SK-N-SH (cell line): ENCODE measurements around the gene NSRP1. TPM values are rescaled to one million over a fixed set of nuclear protein-coding genes. Genes with fewer than 3 reads are reported as not detected.

Experiments used
- CTCF ChIA-PET: fragments of 300-600, 350-600 bp; formaldehyde crosslinking; extraction: SDS; loops from one replicate; lab custom pipeline; 2021; lab: Yijun Ruan, JAX
- POLR2A ChIA-PET: fragments of 350-600 bp; sonication (Branson Sonifier 250); formaldehyde crosslinking; extraction: SDS; loops from one replicate; lab custom pipeline; 2020; ENCODE audit warnings: antibody characterized with exemption, inconsistent platforms; lab: Yijun Ruan, JAX
- DNase-seq: peaks from one replicate; pipeline ENCODE4 v3.0.0; 2012
- H2AFZ ChIP-seq: fragments of 200-600 bp; sonication (generic); 2 replicates; pipeline ENCODE4 v1.8.1; 2016; ENCODE audit warnings: antibody characterized with exemption, mild to moderate bottlenecking, low read depth
- H3F3A ChIP-seq: fragments of 200-600 bp; sonication (generic); replicated peaks from 2 replicates; pipeline ENCODE3; 2016; ENCODE audit warnings: antibody characterized with exemption, mild to moderate bottlenecking; ENCODE audit not compliant: insufficient read depth
- H3K27ac ChIP-seq, 2 experiments: fragments of 200-500 bp in 1 of 2; fragments of 200-600 bp in 1 of 2; sonication (Bioruptor generic) in 1 of 2; sonication (generic), shearing (Covaris generic) in 1 of 2; 2 replicates each; pipeline versions ENCODE4 v1.5.1 to v1.6.1; 2014 to 2016; ENCODE audit warnings: low read depth in 2 of 2, inconsistent platforms in 1 of 2, low read length in 1 of 2, mild to moderate bottlenecking in 1 of 2, mixed read lengths in 1 of 2
- H3K27me3 ChIP-seq: fragments of 200-600 bp; sonication (generic), shearing (Covaris generic); 2 replicates; pipeline ENCODE4 v1.6.1; 2016; ENCODE audit warnings: mixed run types; ENCODE audit not compliant: insufficient read depth
- H3K36me3 ChIP-seq, 2 experiments: fragments of 200-500 bp in 1 of 2; fragments of 200-600 bp in 1 of 2; sonication (Bioruptor generic) in 1 of 2; sonication (generic) in 1 of 2; replicated peaks in 1 of 2; 2 replicates each; pipeline versions ENCODE3 to v1.5.1; 2014 to 2016; ENCODE audit warnings: low read length in 1 of 2, mild to moderate bottlenecking in 1 of 2; ENCODE audit not compliant: insufficient read depth in 2 of 2, control insufficient read depth in 1 of 2
- H3K4me1 ChIP-seq, 2 experiments: fragments of 200-500 bp in 1 of 2; fragments of 200-600 bp in 1 of 2; sonication (Bioruptor generic) in 1 of 2; sonication (generic), shearing (Covaris generic) in 1 of 2; 2 replicates each; pipeline versions ENCODE4 v1.5.1 to v1.6.1; 2014 to 2016; ENCODE audit warnings: low read depth in 1 of 2, low read length in 1 of 2, mixed run types in 1 of 2; ENCODE audit not compliant: insufficient read depth in 2 of 2, control insufficient read depth in 1 of 2
- H3K4me2 ChIP-seq: fragments of 200-600 bp; sonication (generic), shearing (Covaris generic); 2 replicates; pipeline ENCODE4 v1.6.1; 2017; ENCODE audit warnings: mixed run types
- H3K4me3 ChIP-seq, 2 experiments: fragments of 200-500 bp in 1 of 2; fragments of 200-600 bp in 1 of 2; sonication (Bioruptor generic) in 1 of 2; sonication (generic), shearing (Covaris generic) in 1 of 2; 2 replicates each; pipeline versions ENCODE4 v1.5.1 to v1.8.1; 2014 to 2016; ENCODE audit warnings: low read depth in 2 of 2, inconsistent platforms in 1 of 2, low read length in 1 of 2, mild to moderate bottlenecking in 1 of 2, mixed read lengths in 1 of 2, moderate library complexity in 1 of 2
- H3K79me2 ChIP-seq: fragments of 200-600 bp; sonication (generic); 2 replicates; pipeline ENCODE4 v1.8.1; 2017; ENCODE audit warnings: mild to moderate bottlenecking; ENCODE audit not compliant: insufficient read depth
- H3K9ac ChIP-seq: fragments of 200-600 bp; sonication (generic); 2 replicates; pipeline ENCODE4 v1.6.1; 2017; ENCODE audit warnings: mixed run types
- H3K9me2 ChIP-seq: fragments of 200-600 bp; sonication (generic); 2 replicates; pipeline ENCODE4 v1.6.1; 2017; ENCODE audit warnings: mixed run types
- H3K9me3 ChIP-seq: fragments of 200-600 bp; sonication (generic); 2 replicates; pipeline ENCODE4 v1.6.1; 2017; ENCODE audit warnings: mixed run types, mild to moderate bottlenecking, moderate library complexity
- H4K20me1 ChIP-seq: fragments of 200-600 bp; sonication (generic); 2 replicates; pipeline ENCODE4 v1.6.1; 2017; ENCODE audit warnings: mild to moderate bottlenecking, mixed run types; ENCODE audit not compliant: insufficient read depth
- EZH2phosphoT487 ChIP-seq: fragments of 200-600 bp; sonication (generic); IDR thresholded peaks from 2 replicates; pipeline ENCODE4 v1.6.1; 2017; ENCODE audit warnings: low read depth, mixed run types, mild to moderate bottlenecking, antibody characterized with exemption, moderate library complexity, borderline replicate concordance
- JUND ChIP-seq: IDR thresholded peaks from 2 replicates; pipeline ENCODE4 v1.4.0; 2012
- POLR2AphosphoS5 ChIP-seq: IDR thresholded peaks from 2 replicates; pipeline ENCODE4 v1.6.1; 2012; ENCODE audit warnings: low read depth, low read length
- RCOR1 ChIP-seq: fragments of 150-350 bp; IDR thresholded peaks from 2 replicates; pipeline ENCODE4 v1.6.1; 2017; ENCODE audit warnings: antibody characterized with exemption, low read length
- SIN3A ChIP-seq: IDR thresholded peaks from 2 replicates; pipeline ENCODE4 v1.6.1; 2012; ENCODE audit warnings: low read depth, mild to moderate bottlenecking, low read length, moderate library complexity, borderline replicate concordance
- SMC3 ChIP-seq: IDR thresholded peaks from 2 replicates; pipeline ENCODE4 v1.6.1; 2012; ENCODE audit warnings: low read depth, low read length, improper control_type of control experiment
- TEAD4 ChIP-seq: IDR thresholded peaks from 2 replicates; pipeline ENCODE4 v1.4.0; 2012; ENCODE audit warnings: mild to moderate bottlenecking, borderline replicate concordance; ENCODE audit not compliant: insufficient read depth
- WGBS: methylation state at CpG from one replicate; pipeline ENCODE4 v1.1.6; 2017; ENCODE audit warnings: low lambda C conversion rate; 5-methylcytosine and 5-hydroxymethylcytosine counted together
- polyA plus RNA-seq, 3 experiments: library from polyadenylated mRNA; depleted of rRNA; stranded (reverse); fragments of >200 nt; gene quantifications; 2 replicates each; pipeline ENCODE4 v1.2.3, GENCODE V29; 2012
- TF ChIP-seq, protein P1 (sequence below): IDR thresholded peaks from 2 replicates; pipeline ENCODE4 v1.6.1; 2012; ENCODE audit warnings: mild to moderate bottlenecking, low read depth, low read length, moderate library complexity
- TF ChIP-seq, protein P2 (sequence below): IDR thresholded peaks from 2 replicates; pipeline ENCODE4 v1.4.0; 2012; ENCODE audit warnings: low read depth, borderline replicate concordance
- TF ChIP-seq, protein P3 (sequence below): IDR thresholded peaks from 2 replicates; pipeline ENCODE4 v1.4.0; 2012; ENCODE audit warnings: low read depth
- TF ChIP-seq, protein P4 (sequence below): fragments of 150-350 bp; IDR thresholded peaks from 2 replicates; pipeline ENCODE4 v1.6.1; 2016; ENCODE audit warnings: mild to moderate bottlenecking, low read depth, low read length
- TF ChIP-seq, protein P5 (sequence below): fragments of 200-600 bp; sonication (generic); IDR thresholded peaks from 2 replicates; pipeline ENCODE4 v1.6.1; 2017; ENCODE audit warnings: antibody characterized with exemption, mild to moderate bottlenecking, moderate library complexity
- TF ChIP-seq, protein P6 (sequence below): IDR thresholded peaks from 2 replicates; pipeline ENCODE4; 2012
- TF ChIP-seq, protein P7 (sequence below): IDR thresholded peaks from 2 replicates; pipeline ENCODE4 v1.4.0; 2012; ENCODE audit warnings: low read depth, borderline replicate concordance

NSRP1 gene
- polyA plus RNA-seq, 1 of the 3 experiments (the other 2 are of a cell fraction), result 10.8 TPM

DNA sequence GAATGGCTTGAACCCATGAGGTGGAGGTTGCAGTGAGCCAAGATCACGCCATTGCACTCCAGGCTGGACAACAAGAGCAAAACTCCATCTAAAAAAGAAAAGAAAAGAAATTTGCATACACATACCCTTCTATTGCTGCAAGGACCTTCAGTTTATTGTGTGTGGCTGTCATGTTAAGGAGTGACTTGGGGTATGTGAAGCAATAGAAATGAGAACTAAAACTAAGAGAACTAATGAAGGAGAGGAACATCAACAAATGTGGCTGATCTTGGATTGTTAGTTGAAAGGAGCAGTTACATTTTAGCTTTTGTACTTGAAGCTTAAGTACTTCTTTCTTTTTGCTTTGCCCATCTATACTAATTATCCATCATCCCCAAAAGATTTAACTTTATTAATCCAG is 12.7 kb upstream of the NSRP1 start:
- Histone ChIP-seq H3F3A (peaks cover 7% of the 10 kb centered on the region), H3K27me3 (no peaks in the 10 kb centered on the region), H3K9ac (no peak overlapping the region; the same call in 1 of the 2 replicates), H3K27ac (no peak overlapping the region; a peak in 1 of 4 replicates), H3K36me3 (no peaks in the 10 kb centered on the region), H3K4me2 (no peak overlapping the region), H3K79me2 (no peaks in the 10 kb centered on the region), H3K4me3 (0 out of 4 replicates have a peak overlapping the region, but pooled peaks of 1 of the 2 experiments have one; percentile 62), H2AFZ (0 out of 2 replicates have a peak overlapping the region, but pooled peaks have one; percentile 67), H3K9me2 (no peaks in the 10 kb centered on the region), H3K9me3 (no peaks in the 10 kb centered on the region), H4K20me1 (no peaks in the 10 kb centered on the region), H3K4me1 (peaks cover 0 to 2% of the 10 kb centered on the region in 2 experiments; a peak in 1 of 4 replicates)
- ChIA-PET POLR2A (interaction anchor here (1.3 kb wide), 1 partner anchor 13 kb away, joined by 5 read pairs; no protein-coding TSS in a partner anchor), CTCF (interaction anchor here (0.6 to 4.9 kb wide), 41 partner anchors 9 to 701 kb away, joined by 3 to 68 read pairs (median 5); partner anchors contain the start of genes NSRP1 and SLC6A4)
- DNase-seq, result no peak
- 15% methylated on average over 1 of the region's 1 CpG for WGBS
- TF ChIP-seq POLR2AphosphoS5, result no peak
- TF ChIP-seq, protein P1, sequence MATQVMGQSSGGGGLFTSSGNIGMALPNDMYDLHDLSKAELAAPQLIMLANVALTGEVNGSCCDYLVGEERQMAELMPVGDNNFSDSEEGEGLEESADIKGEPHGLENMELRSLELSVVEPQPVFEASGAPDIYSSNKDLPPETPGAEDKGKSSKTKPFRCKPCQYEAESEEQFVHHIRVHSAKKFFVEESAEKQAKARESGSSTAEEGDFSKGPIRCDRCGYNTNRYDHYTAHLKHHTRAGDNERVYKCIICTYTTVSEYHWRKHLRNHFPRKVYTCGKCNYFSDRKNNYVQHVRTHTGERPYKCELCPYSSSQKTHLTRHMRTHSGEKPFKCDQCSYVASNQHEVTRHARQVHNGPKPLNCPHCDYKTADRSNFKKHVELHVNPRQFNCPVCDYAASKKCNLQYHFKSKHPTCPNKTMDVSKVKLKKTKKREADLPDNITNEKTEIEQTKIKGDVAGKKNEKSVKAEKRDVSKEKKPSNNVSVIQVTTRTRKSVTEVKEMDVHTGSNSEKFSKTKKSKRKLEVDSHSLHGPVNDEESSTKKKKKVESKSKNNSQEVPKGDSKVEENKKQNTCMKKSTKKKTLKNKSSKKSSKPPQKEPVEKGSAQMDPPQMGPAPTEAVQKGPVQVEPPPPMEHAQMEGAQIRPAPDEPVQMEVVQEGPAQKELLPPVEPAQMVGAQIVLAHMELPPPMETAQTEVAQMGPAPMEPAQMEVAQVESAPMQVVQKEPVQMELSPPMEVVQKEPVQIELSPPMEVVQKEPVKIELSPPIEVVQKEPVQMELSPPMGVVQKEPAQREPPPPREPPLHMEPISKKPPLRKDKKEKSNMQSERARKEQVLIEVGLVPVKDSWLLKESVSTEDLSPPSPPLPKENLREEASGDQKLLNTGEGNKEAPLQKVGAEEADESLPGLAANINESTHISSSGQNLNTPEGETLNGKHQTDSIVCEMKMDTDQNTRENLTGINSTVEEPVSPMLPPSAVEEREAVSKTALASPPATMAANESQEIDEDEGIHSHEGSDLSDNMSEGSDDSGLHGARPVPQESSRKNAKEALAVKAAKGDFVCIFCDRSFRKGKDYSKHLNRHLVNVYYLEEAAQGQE, result no peak
- TF ChIP-seq, protein P2, sequence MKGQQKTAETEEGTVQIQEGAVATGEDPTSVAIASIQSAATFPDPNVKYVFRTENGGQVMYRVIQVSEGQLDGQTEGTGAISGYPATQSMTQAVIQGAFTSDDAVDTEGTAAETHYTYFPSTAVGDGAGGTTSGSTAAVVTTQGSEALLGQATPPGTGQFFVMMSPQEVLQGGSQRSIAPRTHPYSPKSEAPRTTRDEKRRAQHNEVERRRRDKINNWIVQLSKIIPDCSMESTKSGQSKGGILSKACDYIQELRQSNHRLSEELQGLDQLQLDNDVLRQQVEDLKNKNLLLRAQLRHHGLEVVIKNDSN, result no peak
- TF ChIP-seq, protein P3, sequence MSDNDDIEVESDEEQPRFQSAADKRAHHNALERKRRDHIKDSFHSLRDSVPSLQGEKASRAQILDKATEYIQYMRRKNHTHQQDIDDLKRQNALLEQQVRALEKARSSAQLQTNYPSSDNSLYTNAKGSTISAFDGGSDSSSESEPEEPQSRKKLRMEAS, result no peak
- TF ChIP-seq SIN3A, result no peak
- TF ChIP-seq RCOR1, result no peak
- no peak for TF ChIP-seq TEAD4
- TF ChIP-seq, protein P4, sequence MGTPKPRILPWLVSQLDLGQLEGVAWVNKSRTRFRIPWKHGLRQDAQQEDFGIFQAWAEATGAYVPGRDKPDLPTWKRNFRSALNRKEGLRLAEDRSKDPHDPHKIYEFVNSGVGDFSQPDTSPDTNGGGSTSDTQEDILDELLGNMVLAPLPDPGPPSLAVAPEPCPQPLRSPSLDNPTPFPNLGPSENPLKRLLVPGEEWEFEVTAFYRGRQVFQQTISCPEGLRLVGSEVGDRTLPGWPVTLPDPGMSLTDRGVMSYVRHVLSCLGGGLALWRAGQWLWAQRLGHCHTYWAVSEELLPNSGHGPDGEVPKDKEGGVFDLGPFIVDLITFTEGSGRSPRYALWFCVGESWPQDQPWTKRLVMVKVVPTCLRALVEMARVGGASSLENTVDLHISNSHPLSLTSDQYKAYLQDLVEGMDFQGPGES, result no peak
- no peak for TF ChIP-seq EZH2phosphoT487
- no peak for TF ChIP-seq JUND
- TF ChIP-seq, protein P5, sequence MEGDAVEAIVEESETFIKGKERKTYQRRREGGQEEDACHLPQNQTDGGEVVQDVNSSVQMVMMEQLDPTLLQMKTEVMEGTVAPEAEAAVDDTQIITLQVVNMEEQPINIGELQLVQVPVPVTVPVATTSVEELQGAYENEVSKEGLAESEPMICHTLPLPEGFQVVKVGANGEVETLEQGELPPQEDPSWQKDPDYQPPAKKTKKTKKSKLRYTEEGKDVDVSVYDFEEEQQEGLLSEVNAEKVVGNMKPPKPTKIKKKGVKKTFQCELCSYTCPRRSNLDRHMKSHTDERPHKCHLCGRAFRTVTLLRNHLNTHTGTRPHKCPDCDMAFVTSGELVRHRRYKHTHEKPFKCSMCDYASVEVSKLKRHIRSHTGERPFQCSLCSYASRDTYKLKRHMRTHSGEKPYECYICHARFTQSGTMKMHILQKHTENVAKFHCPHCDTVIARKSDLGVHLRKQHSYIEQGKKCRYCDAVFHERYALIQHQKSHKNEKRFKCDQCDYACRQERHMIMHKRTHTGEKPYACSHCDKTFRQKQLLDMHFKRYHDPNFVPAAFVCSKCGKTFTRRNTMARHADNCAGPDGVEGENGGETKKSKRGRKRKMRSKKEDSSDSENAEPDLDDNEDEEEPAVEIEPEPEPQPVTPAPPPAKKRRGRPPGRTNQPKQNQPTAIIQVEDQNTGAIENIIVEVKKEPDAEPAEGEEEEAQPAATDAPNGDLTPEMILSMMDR, result no peak
- TF ChIP-seq, protein P6, sequence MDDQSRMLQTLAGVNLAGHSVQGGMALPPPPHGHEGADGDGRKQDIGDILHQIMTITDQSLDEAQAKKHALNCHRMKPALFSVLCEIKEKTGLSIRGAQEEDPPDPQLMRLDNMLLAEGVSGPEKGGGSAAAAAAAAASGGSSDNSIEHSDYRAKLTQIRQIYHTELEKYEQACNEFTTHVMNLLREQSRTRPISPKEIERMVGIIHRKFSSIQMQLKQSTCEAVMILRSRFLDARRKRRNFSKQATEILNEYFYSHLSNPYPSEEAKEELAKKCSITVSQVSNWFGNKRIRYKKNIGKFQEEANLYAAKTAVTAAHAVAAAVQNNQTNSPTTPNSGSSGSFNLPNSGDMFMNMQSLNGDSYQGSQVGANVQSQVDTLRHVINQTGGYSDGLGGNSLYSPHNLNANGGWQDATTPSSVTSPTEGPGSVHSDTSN, result no peak
- TF ChIP-seq SMC3, result no peak
- TF ChIP-seq, protein P7, sequence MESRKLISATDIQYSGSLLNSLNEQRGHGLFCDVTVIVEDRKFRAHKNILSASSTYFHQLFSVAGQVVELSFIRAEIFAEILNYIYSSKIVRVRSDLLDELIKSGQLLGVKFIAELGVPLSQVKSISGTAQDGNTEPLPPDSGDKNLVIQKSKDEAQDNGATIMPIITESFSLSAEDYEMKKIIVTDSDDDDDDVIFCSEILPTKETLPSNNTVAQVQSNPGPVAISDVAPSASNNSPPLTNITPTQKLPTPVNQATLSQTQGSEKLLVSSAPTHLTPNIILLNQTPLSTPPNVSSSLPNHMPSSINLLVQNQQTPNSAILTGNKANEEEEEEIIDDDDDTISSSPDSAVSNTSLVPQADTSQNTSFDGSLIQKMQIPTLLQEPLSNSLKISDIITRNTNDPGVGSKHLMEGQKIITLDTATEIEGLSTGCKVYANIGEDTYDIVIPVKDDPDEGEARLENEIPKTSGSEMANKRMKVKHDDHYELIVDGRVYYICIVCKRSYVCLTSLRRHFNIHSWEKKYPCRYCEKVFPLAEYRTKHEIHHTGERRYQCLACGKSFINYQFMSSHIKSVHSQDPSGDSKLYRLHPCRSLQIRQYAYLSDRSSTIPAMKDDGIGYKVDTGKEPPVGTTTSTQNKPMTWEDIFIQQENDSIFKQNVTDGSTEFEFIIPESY, result no peak
